ENCODE data around the gene PHC2.
"Not testable (repeated sequence)": the region's sequence is repeated elsewhere in the genome, so short reads cannot be mapped to it uniquely, and the experiment has no call there.

PHC2 gene

GRCh38 chr1:33316601-33317000 is 114.3 kb downstream of the PHC2 start:
- no peak for DNase-seq (ENCODE audit: low read depth in 2 of 2)

- no peak for DNase-seq (ENCODE audit: low read depth in 2 of 2)
Measured at GRCh38 chr1:33314416-33314815, 116.5 kb downstream of the PHC2 start.

GRCh38 chr1:33312413-33312749 is 118.5 kb downstream of the PHC2 start:
- no peak for DNase-seq (ENCODE audit: low read depth in 2 of 2)

GRCh38 chr1:33311706-33312412 is 119.0 kb downstream of the PHC2 start:
- no peak for DNase-seq (ENCODE audit: low read depth in 2 of 2)

GRCh38 chr1:33310702-33311101 is 120.2 kb downstream of the PHC2 start:
- no peak for DNase-seq (ENCODE audit: low read depth in 2 of 2)

GRCh38 chr1:33309351-33309750 is 121.5 kb downstream of the PHC2 start:
- DNase-seq (ENCODE audit: low read depth in 2 of 2) = not testable (repeated sequence)

GRCh38 chr1:33307494-33307864 is 123.4 kb downstream of the PHC2 start:
- no peak for DNase-seq (ENCODE audit: low read depth in 2 of 2)

- no peak for DNase-seq (ENCODE audit: low read depth in 2 of 2)
Measured at GRCh38 chr1:33306653-33307493, 124.0 kb downstream of the PHC2 start.

- DNase-seq (ENCODE audit: low read depth in 2 of 2) = no peak
Measured at GRCh38 chr1:33305816-33306652, 124.9 kb downstream of the PHC2 start.

GRCh38 chr1:33305016-33305415 is 125.9 kb downstream of the PHC2 start:
- no peak for DNase-seq (ENCODE audit: low read depth in 2 of 2)

GRCh38 chr1:33302325-33302724 is 128.6 kb downstream of the PHC2 start:
- DNase-seq (ENCODE audit: low read depth in 2 of 2) = no peak

- no peak for DNase-seq (ENCODE audit: low read depth in 2 of 2)
Measured at GRCh38 chr1:33301273-33301984, 129.5 kb downstream of the PHC2 start.

- DNase-seq (ENCODE audit: low read depth in 2 of 2) = no peak
Measured at GRCh38 chr1:33300673-33301072, 130.2 kb downstream of the PHC2 start.

- DNase-seq (ENCODE audit: low read depth in 2 of 2) = no peak
Measured at GRCh38 chr1:33299461-33300155, 131.3 kb downstream of the PHC2 start.

- peak; percentile 15 to 55 for DNase-seq (ENCODE audit: low read depth in 2 of 2)
Measured at GRCh38 chr1:33298623-33299277, 132.1 kb downstream of the PHC2 start.

GRCh38 chr1:33297911-33298622 is 132.8 kb downstream of the PHC2 start:
- DNase-seq (ENCODE audit: low read depth in 2 of 2) = no peak

- no peak for DNase-seq (ENCODE audit: low read depth in 2 of 2)
Measured at GRCh38 chr1:33296824-33297223, 134.1 kb downstream of the PHC2 start.

GRCh38 chr1:33296082-33296458 is 134.8 kb downstream of the PHC2 start:
- DNase-seq (ENCODE audit: low read depth in 2 of 2) = no peak

GRCh38 chr1:33295450-33296081 is 135.3 kb downstream of the PHC2 start:
- peak; percentile 65 to 86 for DNase-seq (ENCODE audit: low read depth in 2 of 2)

GRCh38 chr1:33295023-33295422 is 135.9 kb downstream of the PHC2 start:
- DNase-seq (ENCODE audit: low read depth in 2 of 2) = no peak
